Measurements from ENCODE around the gene GLRA2. TPM values are rescaled to one million over a fixed set of nuclear protein-coding genes. Genes with fewer than 3 reads are reported as not detected.
"Not testable (repeated sequence)": the region's sequence is repeated elsewhere in the genome, so short reads cannot be mapped to it uniquely, and the experiment has no call there.

The GLRA2 gene
- total and polyA plus RNA-seq, 2 donors = 1.6 TPM; not detected in 1

- WGBS = 23% methylated on average over 4 of the region's 4 CpGs
- no peaks in the 10 kb centered on the region for H3K4me1 ChIP-seq (ENCODE audit: insufficient read depth)
- H3K27ac ChIP-seq (ENCODE audit: low read depth) = no peak overlapping the region
- DNase-seq (ENCODE audit: extremely low spot score) = no peak
- H3K4me3 ChIP-seq (ENCODE audit: low read depth, low read length) = no peak overlapping the region
- H3K36me3 ChIP-seq (ENCODE audit: insufficient read depth) = no peaks in the 10 kb centered on the region
Measured at GRCh38 chrX:14616836-14617235, 87.5 kb downstream of the GLRA2 start.

- Histone ChIP-seq H3K36me3 (ENCODE audit: insufficient read depth) (no peaks in the 10 kb centered on the region), H3K4me3 (ENCODE audit: low read depth, low read length) (no peak overlapping the region), H3K4me1 (ENCODE audit: insufficient read depth) (no peaks in the 10 kb centered on the region), H3K27ac (ENCODE audit: low read depth) (no peak overlapping the region)
- 22% methylated on average over 5 of the region's 5 CpGs for WGBS
- no peak for DNase-seq (ENCODE audit: extremely low spot score)
Measured at GRCh38 chrX:14618177-14618965, 89.0 kb downstream of the GLRA2 start.

- no peak overlapping the region for H3K27ac ChIP-seq (ENCODE audit: low read depth)
- no peak for DNase-seq (ENCODE audit: extremely low spot score)
- H3K4me3 ChIP-seq (ENCODE audit: low read depth, low read length) = no peak overlapping the region
- H3K4me1 ChIP-seq (ENCODE audit: insufficient read depth) = no peaks in the 10 kb centered on the region
- WGBS = 66% methylated on average over 3 of the region's 3 CpGs
- H3K36me3 ChIP-seq (ENCODE audit: insufficient read depth) = no peaks in the 10 kb centered on the region
Measured at GRCh38 chrX:14630733-14631132, 101.4 kb downstream of the GLRA2 start.

- no peaks in the 10 kb centered on the region for H3K36me3 ChIP-seq (ENCODE audit: insufficient read depth)
- H3K4me3 ChIP-seq (ENCODE audit: low read depth, low read length) = no peak overlapping the region
- WGBS = 93% methylated on average over 4 of the region's 4 CpGs
- H3K27ac ChIP-seq (ENCODE audit: low read depth) = no peak overlapping the region
- no peak for DNase-seq (ENCODE audit: extremely low spot score)
- no peaks in the 10 kb centered on the region for H3K4me1 ChIP-seq (ENCODE audit: insufficient read depth)
Measured at GRCh38 chrX:14641681-14642655, 112.6 kb downstream of the GLRA2 start.

- WGBS = 71% methylated on average over 2 of the region's 2 CpGs
- H3K4me1 ChIP-seq (ENCODE audit: insufficient read depth) = no peaks in the 10 kb centered on the region
- no peak overlapping the region for H3K4me3 ChIP-seq (ENCODE audit: low read depth, low read length)
Measured at GRCh38 chrX:14660970-14661369, 131.6 kb downstream of the GLRA2 start.

GRCh38 chrX:14670819-14671218, 141.5 kb downstream of the GLRA2 start:
- no peak for DNase-seq (ENCODE audit: extremely low spot score)
- 85% methylated on average over 1 of the region's 1 CpG for WGBS
- Histone ChIP-seq H3K27ac (ENCODE audit: low read depth) (no peak overlapping the region), H3K36me3 (ENCODE audit: insufficient read depth) (no peaks in the 10 kb centered on the region), H3K4me1 (ENCODE audit: insufficient read depth) (no peaks in the 10 kb centered on the region), H3K4me3 (ENCODE audit: low read depth, low read length) (no peak overlapping the region)

More at GRCh38 chrX:14660970-14661369, 131.6 kb downstream of the GLRA2 start:
- Histone ChIP-seq H3K27ac (ENCODE audit: low read depth) (no peak overlapping the region), H3K36me3 (ENCODE audit: insufficient read depth) (no peaks in the 10 kb centered on the region)
- DNase-seq (ENCODE audit: extremely low spot score) = no peak

- no peak overlapping the region for H3K4me3 ChIP-seq (ENCODE audit: low read depth, low read length)
- no peak overlapping the region for H3K27ac ChIP-seq (ENCODE audit: low read depth)
- DNase-seq (ENCODE audit: extremely low spot score) = no peak
- no peaks in the 10 kb centered on the region for H3K4me1 ChIP-seq (ENCODE audit: insufficient read depth)
- 90% methylated on average over 5 of the region's 5 CpGs for WGBS
- H3K36me3 ChIP-seq (ENCODE audit: insufficient read depth) = no peaks in the 10 kb centered on the region
Measured at GRCh38 chrX:14672611-14673172, 143.4 kb downstream of the GLRA2 start.

GRCh38 chrX:14673236-14673635, 143.9 kb downstream of the GLRA2 start:
- 94% methylated on average over 1 of the region's 1 CpG for WGBS

GRCh38 chrX:14673764-14674163, 144.4 kb downstream of the GLRA2 start:
- WGBS = 51% methylated on average over 4 of the region's 4 CpGs
- DNase-seq (ENCODE audit: extremely low spot score) = peak; percentile 46
- Histone ChIP-seq H3K4me3 (ENCODE audit: low read depth, low read length) (no peak overlapping the region), H3K4me1 (ENCODE audit: insufficient read depth) (no peaks in the 10 kb centered on the region), H3K27ac (ENCODE audit: low read depth) (no peak overlapping the region), H3K36me3 (ENCODE audit: insufficient read depth) (no peaks in the 10 kb centered on the region)

More at GRCh38 chrX:14673236-14673635, 143.9 kb downstream of the GLRA2 start:
- H3K36me3 ChIP-seq (ENCODE audit: insufficient read depth) = no peaks in the 10 kb centered on the region
- H3K27ac ChIP-seq (ENCODE audit: low read depth) = no peak overlapping the region
- no peaks in the 10 kb centered on the region for H3K4me1 ChIP-seq (ENCODE audit: insufficient read depth)
- no peak overlapping the region for H3K4me3 ChIP-seq (ENCODE audit: low read depth, low read length)
- no peak for DNase-seq (ENCODE audit: extremely low spot score)

- Histone ChIP-seq H3K36me3 (ENCODE audit: insufficient read depth) (no peaks in the 10 kb centered on the region), H3K4me3 (ENCODE audit: low read depth, low read length) (no peak overlapping the region), H3K4me1 (ENCODE audit: insufficient read depth) (no peaks in the 10 kb centered on the region), H3K27ac (ENCODE audit: low read depth) (no peak overlapping the region)
- WGBS = 89% methylated on average over 1 of the region's 1 CpG
- DNase-seq (ENCODE audit: extremely low spot score) = no peak
Measured at GRCh38 chrX:14675500-14675899, 146.2 kb downstream of the GLRA2 start.

- Histone ChIP-seq H3K27ac (ENCODE audit: low read depth) (no peak overlapping the region), H3K4me3 (ENCODE audit: low read depth, low read length) (no peak overlapping the region), H3K4me1 (ENCODE audit: insufficient read depth) (no peaks in the 10 kb centered on the region), H3K36me3 (ENCODE audit: insufficient read depth) (no peaks in the 10 kb centered on the region)
- WGBS = 87% methylated on average over 1 of the region's 1 CpG
- DNase-seq (ENCODE audit: extremely low spot score) = no peak
Measured at GRCh38 chrX:14676431-14676830, 147.1 kb downstream of the GLRA2 start.

GRCh38 chrX:14688331-14688730, 159.0 kb downstream of the GLRA2 start:
- H3K4me1 ChIP-seq (ENCODE audit: insufficient read depth); H3K4me3 ChIP-seq (ENCODE audit: low read depth, low read length); DNase-seq (ENCODE audit: extremely low spot score); H3K27ac ChIP-seq (ENCODE audit: low read depth); H3K36me3 ChIP-seq (ENCODE audit: insufficient read depth): not testable (repeated sequence)
- WGBS = 95% methylated on average over 10 of the region's 10 CpGs

GRCh38 chrX:14690553-14690952, 161.2 kb downstream of the GLRA2 start:
- Histone ChIP-seq H3K4me3 (ENCODE audit: low read depth, low read length) (no peak overlapping the region), H3K4me1 (ENCODE audit: insufficient read depth) (no peaks in the 10 kb centered on the region), H3K36me3 (ENCODE audit: insufficient read depth) (no peaks in the 10 kb centered on the region), H3K27ac (ENCODE audit: low read depth) (no peak overlapping the region)
- WGBS = 89% methylated on average over 8 of the region's 8 CpGs
- DNase-seq (ENCODE audit: extremely low spot score) = no peak
